DND-41 (cell line): Measurements from ENCODE around the gene C3orf38.

ENCODE experiments used
- EZH2 ChIP-seq: IDR thresholded peaks from 3 replicates; pipeline ENCODE4 v1.6.1; 2012; ENCODE audit warnings: borderline replicate concordance, low read depth, mild to moderate bottlenecking, moderate library complexity, low read length, inconsistent platforms; ENCODE audit not compliant: severe bottlenecking
- TF ChIP-seq, protein P1 (sequence below): IDR thresholded peaks from 2 replicates; pipeline ENCODE4 v1.5.1; 2012; ENCODE audit warnings: borderline replicate concordance, low read length, moderate library complexity, mild to moderate bottlenecking; ENCODE audit not compliant: poor library complexity, severe bottlenecking; ENCODE audit errors: extremely low read depth

- TF ChIP-seq, protein P1, sequence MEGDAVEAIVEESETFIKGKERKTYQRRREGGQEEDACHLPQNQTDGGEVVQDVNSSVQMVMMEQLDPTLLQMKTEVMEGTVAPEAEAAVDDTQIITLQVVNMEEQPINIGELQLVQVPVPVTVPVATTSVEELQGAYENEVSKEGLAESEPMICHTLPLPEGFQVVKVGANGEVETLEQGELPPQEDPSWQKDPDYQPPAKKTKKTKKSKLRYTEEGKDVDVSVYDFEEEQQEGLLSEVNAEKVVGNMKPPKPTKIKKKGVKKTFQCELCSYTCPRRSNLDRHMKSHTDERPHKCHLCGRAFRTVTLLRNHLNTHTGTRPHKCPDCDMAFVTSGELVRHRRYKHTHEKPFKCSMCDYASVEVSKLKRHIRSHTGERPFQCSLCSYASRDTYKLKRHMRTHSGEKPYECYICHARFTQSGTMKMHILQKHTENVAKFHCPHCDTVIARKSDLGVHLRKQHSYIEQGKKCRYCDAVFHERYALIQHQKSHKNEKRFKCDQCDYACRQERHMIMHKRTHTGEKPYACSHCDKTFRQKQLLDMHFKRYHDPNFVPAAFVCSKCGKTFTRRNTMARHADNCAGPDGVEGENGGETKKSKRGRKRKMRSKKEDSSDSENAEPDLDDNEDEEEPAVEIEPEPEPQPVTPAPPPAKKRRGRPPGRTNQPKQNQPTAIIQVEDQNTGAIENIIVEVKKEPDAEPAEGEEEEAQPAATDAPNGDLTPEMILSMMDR = peak; percentile 83
- TF ChIP-seq EZH2 = no peak
These were observed 36.2 kb upstream of the C3orf38 start for GRCh38 chr3:88113311-88114162.
